ENCODE data around the gene STMN3. TPM values are rescaled to one million over a fixed set of nuclear protein-coding genes. Genes with fewer than 3 reads are reported as not detected.

The STMN3 gene
- total RNA-seq, 1 experiment from 2014 or later: 138 TPM

DNA sequence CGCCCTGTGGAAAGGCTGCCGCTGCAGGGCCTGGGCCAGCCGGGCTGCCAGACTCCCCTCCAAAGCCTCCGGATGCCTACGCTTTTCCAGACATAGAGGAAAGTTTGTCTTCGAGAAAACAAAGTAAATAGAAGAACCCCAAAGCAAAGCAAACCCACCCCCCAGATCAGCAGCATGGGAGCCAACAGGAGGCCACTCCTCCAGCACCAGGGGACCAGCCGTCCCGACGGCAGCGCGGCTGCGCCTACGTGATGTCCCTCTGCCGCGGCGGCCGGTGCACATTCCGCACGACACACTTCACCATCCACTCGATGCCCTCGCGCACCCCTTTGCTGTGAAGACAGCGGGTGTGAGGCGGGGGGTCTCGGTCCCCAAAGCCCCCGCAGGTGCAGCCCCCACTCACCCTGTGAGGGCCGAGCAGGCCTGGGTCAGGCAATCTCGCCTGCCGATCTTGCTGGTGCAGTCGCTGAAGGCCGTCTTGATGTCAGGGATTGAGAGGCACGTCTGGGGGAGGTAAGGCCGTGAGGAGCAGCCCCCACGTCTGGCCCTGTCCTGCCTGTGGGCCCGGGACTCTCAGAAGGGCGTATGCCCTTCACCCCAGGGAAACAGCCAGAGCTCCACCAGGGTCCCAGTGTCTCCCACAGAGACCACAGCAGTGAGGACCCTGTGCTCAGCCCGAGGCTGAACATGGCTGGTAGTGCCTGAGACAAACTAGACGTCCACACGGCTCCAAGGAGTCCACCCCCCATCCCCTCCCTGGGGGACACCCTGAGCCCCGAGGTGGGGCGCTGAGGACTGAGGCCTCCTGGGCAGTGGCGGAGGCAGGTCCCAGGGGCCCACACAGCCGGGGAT, 47.2 kb upstream of the STMN3 start:
- peaks cover 35 to 75% of the 10 kb centered on the region in 2 experiments for H3K4me1 ChIP-seq (ENCODE audit: control insufficient read depth in 1 of 2, insufficient read depth in 2 of 2, low read length in 2 of 2)
- ATAC-seq (no peak), DNase-seq (ENCODE audit: low read depth, low spot score) (no peak)
- H3K9me2 ChIP-seq (ENCODE audit: insufficient read depth): no peaks in the 10 kb centered on the region
- H4K20me1 ChIP-seq (ENCODE audit: insufficient read depth): no peaks in the 10 kb centered on the region
- H3K79me2 ChIP-seq (ENCODE audit: insufficient read depth, low read length): peaks cover 18% of the 10 kb centered on the region
- H3K27me3 ChIP-seq (ENCODE audit: insufficient read depth, low read length): no peaks in the 10 kb centered on the region
- H3K9me3 ChIP-seq (ENCODE audit: control insufficient read depth in 1 of 2, insufficient read depth in 1 of 2, low read depth in 1 of 2, low read length in 2 of 2): no peaks in the 10 kb centered on the region
- H3K27ac ChIP-seq (ENCODE audit: low read depth, low read length): peak overlapping the region; percentile 91
- intact Hi-C loops (cut with micrococcal nuclease): loop anchor here (10.0 kb wide), 1 partner anchor 354 kb away; no protein-coding TSS in a partner anchor
- RAD21 ChIA-PET (ENCODE audit: low non-redundant PET in 1 of 2, low total read pairs in 2 of 2, uncharacterized antibody in 2 of 2, unreplicated experiment in 2 of 2): no interaction called here
- CTCF ChIA-PET: no interaction called here
- H2AFZ ChIP-seq (ENCODE audit: low read depth, low read length, poor library complexity, severe bottlenecking): no peak overlapping the region
- H3K4me2 ChIP-seq (ENCODE audit: low read length): peak overlapping the region; percentile 78
- peaks cover 1 to 15% of the 10 kb centered on the region in 2 experiments; a peak in 2 of 4 replicates for H3K36me3 ChIP-seq (ENCODE audit: control insufficient read depth in 1 of 2, insufficient read depth in 2 of 2, low read length in 2 of 2)
- POLR2A ChIA-PET: interaction anchor here (1.0 kb wide), 1 partner anchor 17 kb away, joined by 3 read pairs; no protein-coding TSS in a partner anchor
- no TSS peak for BruUV-seq (replicated peaks)
- H3K4me3 ChIP-seq (replicated peaks in 1 of 2; ENCODE audit: low read depth in 1 of 2, low read length in 2 of 2): no peak overlapping the region
- TF ChIP-seq, protein P1, sequence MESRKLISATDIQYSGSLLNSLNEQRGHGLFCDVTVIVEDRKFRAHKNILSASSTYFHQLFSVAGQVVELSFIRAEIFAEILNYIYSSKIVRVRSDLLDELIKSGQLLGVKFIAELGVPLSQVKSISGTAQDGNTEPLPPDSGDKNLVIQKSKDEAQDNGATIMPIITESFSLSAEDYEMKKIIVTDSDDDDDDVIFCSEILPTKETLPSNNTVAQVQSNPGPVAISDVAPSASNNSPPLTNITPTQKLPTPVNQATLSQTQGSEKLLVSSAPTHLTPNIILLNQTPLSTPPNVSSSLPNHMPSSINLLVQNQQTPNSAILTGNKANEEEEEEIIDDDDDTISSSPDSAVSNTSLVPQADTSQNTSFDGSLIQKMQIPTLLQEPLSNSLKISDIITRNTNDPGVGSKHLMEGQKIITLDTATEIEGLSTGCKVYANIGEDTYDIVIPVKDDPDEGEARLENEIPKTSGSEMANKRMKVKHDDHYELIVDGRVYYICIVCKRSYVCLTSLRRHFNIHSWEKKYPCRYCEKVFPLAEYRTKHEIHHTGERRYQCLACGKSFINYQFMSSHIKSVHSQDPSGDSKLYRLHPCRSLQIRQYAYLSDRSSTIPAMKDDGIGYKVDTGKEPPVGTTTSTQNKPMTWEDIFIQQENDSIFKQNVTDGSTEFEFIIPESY (IDR thresholded peaks at IDR 0.05; ENCODE audit: extremely low read depth, insufficient replicate concordance, low read length): no peak
- peak overlapping the region; percentile 71 for H3K9ac ChIP-seq (ENCODE audit: low read length)

DNA sequence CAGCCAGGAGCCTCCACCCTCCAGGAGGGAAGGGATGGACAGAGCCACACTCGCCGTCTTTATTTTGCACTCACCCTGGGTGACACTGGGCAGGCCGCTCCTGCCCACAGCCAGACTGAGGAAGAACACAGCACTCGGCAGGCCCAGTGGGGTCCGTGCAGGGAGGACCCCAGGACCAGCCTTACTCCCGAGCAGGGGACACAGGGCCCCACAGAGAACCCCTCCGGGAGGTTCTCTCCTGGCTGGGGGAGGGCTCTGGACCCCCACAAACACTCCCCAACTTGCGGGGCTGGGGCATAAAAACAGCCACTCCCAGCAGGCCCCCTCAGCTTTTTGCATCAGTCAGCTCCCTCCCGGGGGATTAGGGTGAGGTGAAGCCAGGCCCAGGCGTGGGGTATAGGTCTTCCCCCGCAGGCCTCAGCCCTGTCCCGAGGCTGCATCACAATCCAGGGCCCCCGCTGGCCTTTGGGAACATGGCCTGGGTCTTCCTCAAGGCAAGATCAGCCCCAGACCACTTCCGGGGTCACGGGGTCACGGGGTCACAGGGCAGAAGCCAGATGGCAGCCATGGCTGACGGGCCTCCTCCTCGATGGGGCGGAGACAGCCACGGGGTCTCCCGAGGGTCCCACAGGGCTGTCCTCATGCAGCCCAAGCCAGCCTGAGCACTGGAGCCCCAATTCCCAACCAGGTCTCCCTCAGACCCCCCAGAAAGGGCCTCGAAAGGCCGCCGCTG, 46.4 kb upstream of the STMN3 start:
- peak; percentile 26 for ATAC-seq
- no peaks in the 10 kb centered on the region for H3K9me2 ChIP-seq (ENCODE audit: insufficient read depth)

More for the DNA sequence above, 46.4 kb upstream of the STMN3 start:
- intact Hi-C loops (cut with micrococcal nuclease): loop anchor here (5.0 to 10.0 kb wide), 4 partner anchors 117 to 355 kb away; partner anchors contain the start of genes PTK6 and UCKL1
- Histone ChIP-seq H3K9ac (ENCODE audit: low read length) (peak overlapping the region; percentile 71), H4K20me1 (ENCODE audit: insufficient read depth) (no peaks in the 10 kb centered on the region), H3K4me1 (ENCODE audit: control insufficient read depth in 1 of 2, insufficient read depth in 2 of 2, low read length in 2 of 2) (peaks cover 35 to 78% of the 10 kb centered on the region in 2 experiments), H3K27me3 (ENCODE audit: insufficient read depth, low read length) (no peaks in the 10 kb centered on the region), H2AFZ (ENCODE audit: low read depth, low read length, poor library complexity, severe bottlenecking) (no peak overlapping the region), H3K27ac (ENCODE audit: low read depth, low read length) (peak overlapping the region; percentile 91), H3K9me3 (ENCODE audit: control insufficient read depth in 1 of 2, insufficient read depth in 1 of 2, low read depth in 1 of 2, low read length in 2 of 2) (no peaks in the 10 kb centered on the region), H3K36me3 (ENCODE audit: control insufficient read depth in 1 of 2, insufficient read depth in 2 of 2, low read length in 2 of 2) (peaks cover 0 to 11% of the 10 kb centered on the region in 2 experiments; a peak in 1 of 4 replicates), H3K79me2 (ENCODE audit: insufficient read depth, low read length) (peaks cover 10% of the 10 kb centered on the region; the same call in 1 of the 2 replicates), H3K4me2 (ENCODE audit: low read length) (peak overlapping the region; percentile 78), H3K4me3 (replicated peaks in 1 of 2; ENCODE audit: low read depth in 1 of 2, low read length in 2 of 2) (peak overlapping the region; percentile 37 to 41)
- DNase-seq (ENCODE audit: low read depth, low spot score): no peak
- TF ChIP-seq POLR2AphosphoS5 (IDR thresholded peaks at IDR 0.05; ENCODE audit: low read depth, low read length): peak; percentile 42
- no peak for TF ChIP-seq FOSL1 (IDR thresholded peaks at IDR 0.05; ENCODE audit: low read depth)
- POLR2A ChIA-PET: interaction anchor here (1.3 to 3.1 kb wide), 6 partner anchors 8 to 166 kb away, joined by 3 to 12 read pairs (median 7); partner anchors contain the start of genes ARFRP1, RTEL1, TPD52L2 and ZGPAT
- CTCF ChIA-PET: interaction anchor here (1.4 to 1.6 kb wide), 2 partner anchors 8 to 162 kb away, joined by 3 to 6 read pairs; partner anchors contain the start of genes ARFRP1, PTK6 and ZGPAT
- RAD21 ChIA-PET (ENCODE audit: low non-redundant PET in 1 of 2, low total read pairs in 2 of 2, uncharacterized antibody in 2 of 2, unreplicated experiment in 2 of 2): no interaction called here
- BruUV-seq (replicated peaks): TSS peak; percentile 29
